ENCODE measurements around the gene CRYBA4. TPM values are rescaled to one million over a fixed set of nuclear protein-coding genes. Genes with fewer than 3 reads are reported as not detected.
"Not testable (repeated sequence)": the region's sequence is repeated elsewhere in the genome, so short reads cannot be mapped to it uniquely, and the experiment has no call there.

The CRYBA4 gene
- total RNA-seq, 1 donor from 2014 or later: 1.0 TPM

DNA sequence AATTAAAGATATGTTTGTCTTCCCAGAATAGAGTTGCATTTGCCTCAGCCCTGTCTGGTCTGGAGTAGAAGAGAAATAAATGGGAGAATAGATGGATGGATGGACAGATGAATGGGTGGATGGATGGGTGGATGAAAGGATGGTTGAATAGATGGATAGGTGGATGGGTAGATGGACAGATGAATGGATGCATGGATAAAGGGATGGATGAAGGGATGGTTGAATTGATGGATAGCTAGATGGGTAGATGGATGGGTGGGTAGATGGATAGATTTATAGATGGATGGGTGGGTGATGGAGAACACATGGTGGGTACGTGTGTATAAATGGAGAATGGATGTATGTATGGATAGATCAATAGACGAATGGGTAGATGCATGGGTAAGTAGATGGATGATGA, 12.5 kb upstream of the CRYBA4 start:
- Mint-ChIP-seq H3K4me3 (no peak overlapping the region), H3K27ac (no peak overlapping the region), H3K27me3 (peaks cover 38% of the 10 kb centered on the region), H3K9me3 (no peaks in the 10 kb centered on the region), H3K36me3 (no peaks in the 10 kb centered on the region), H3K4me1 (ENCODE audit: unreplicated experiment) (peaks cover 5% of the 10 kb centered on the region)
- DNase-seq (ENCODE audit: extremely low spot score, unreplicated experiment): no peak
- TF ChIP-seq, protein P1, sequence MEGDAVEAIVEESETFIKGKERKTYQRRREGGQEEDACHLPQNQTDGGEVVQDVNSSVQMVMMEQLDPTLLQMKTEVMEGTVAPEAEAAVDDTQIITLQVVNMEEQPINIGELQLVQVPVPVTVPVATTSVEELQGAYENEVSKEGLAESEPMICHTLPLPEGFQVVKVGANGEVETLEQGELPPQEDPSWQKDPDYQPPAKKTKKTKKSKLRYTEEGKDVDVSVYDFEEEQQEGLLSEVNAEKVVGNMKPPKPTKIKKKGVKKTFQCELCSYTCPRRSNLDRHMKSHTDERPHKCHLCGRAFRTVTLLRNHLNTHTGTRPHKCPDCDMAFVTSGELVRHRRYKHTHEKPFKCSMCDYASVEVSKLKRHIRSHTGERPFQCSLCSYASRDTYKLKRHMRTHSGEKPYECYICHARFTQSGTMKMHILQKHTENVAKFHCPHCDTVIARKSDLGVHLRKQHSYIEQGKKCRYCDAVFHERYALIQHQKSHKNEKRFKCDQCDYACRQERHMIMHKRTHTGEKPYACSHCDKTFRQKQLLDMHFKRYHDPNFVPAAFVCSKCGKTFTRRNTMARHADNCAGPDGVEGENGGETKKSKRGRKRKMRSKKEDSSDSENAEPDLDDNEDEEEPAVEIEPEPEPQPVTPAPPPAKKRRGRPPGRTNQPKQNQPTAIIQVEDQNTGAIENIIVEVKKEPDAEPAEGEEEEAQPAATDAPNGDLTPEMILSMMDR (conservative IDR thresholded peaks at IDR 0.05): no peak

DNA sequence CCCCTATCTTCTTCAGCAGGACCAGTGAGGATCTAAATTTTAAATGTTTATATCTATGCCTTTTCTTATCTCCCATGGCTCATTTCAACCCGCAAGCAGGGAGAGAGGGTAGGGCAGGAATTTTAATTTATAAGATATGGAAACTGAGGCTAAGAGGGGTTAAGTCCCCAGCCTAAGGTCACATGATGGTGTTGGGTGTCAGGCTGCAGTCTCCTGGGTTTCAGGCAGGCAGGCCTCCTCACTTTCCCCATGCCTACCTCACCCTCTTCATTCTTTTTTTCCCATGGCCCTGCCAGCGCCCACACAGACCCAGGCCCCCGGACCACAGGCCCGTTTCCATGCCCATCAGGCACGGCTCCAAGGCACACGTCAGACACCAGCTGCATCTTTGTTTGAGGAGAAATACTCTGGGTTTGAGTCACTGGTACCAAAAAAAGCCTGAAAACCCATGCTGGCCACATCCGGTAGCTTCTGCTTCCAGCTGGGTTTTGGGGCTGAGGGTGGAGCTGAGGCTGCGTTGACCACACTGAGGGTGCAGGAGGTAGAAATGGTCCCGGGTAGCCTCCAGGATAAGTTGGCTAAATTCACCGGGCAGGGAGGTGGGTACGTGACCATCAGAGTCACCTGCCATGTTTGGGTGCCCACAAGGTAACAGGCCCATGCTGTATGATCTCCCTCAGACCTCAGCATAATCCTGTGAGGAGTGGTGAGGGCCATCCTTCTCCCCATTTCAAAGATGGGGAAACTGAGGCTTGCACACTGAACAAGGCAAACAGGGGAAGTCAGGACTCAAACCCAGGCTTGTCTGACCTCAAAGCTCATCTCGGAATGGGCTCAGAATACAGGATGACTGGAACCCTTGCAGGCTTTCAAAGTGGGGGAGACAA, 11.4 kb upstream of the CRYBA4 start:
- peaks cover 7% of the 10 kb centered on the region for H3K4me1 Mint-ChIP-seq (ENCODE audit: unreplicated experiment)
- H3K27ac Mint-ChIP-seq: no peak overlapping the region
- H3K27me3 Mint-ChIP-seq: peaks cover 41% of the 10 kb centered on the region
- no peak for DNase-seq (ENCODE audit: extremely low spot score, unreplicated experiment)
- no peaks in the 10 kb centered on the region for H3K36me3 Mint-ChIP-seq
- TF ChIP-seq, protein P1 (conservative IDR thresholded peaks at IDR 0.05): no peak
- H3K4me3 Mint-ChIP-seq: no peak overlapping the region
- H3K9me3 Mint-ChIP-seq: no peaks in the 10 kb centered on the region

DNA sequence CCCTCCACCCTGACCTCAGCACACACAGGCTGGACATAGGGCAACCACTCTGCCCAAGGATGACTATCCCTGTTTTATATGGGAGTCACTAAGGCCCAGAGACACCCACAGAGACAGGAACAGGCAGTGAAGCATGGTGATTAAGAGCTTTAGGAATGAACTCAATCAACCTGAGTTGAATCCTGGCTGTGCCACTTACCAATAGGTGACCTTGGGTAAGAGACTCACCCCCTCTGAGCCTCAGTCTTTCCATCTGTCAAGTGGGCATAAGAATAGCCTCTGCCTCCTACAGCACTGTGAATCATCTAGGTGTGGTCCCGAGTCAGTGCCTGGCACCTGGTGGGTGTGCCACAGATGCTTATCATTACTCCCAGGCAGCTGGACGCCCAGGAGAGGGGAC, 10.8 kb upstream of the CRYBA4 start:
- TF ChIP-seq, protein P1 (conservative IDR thresholded peaks at IDR 0.05): no peak
- peaks cover 41% of the 10 kb centered on the region for H3K27me3 Mint-ChIP-seq
- DNase-seq (ENCODE audit: extremely low spot score, unreplicated experiment): no peak
- H3K4me1 Mint-ChIP-seq (ENCODE audit: unreplicated experiment): peaks cover 7% of the 10 kb centered on the region
- no peaks in the 10 kb centered on the region for H3K9me3 Mint-ChIP-seq
- H3K4me3 Mint-ChIP-seq: no peak overlapping the region
- no peak overlapping the region for H3K27ac Mint-ChIP-seq
- H3K36me3 Mint-ChIP-seq: no peaks in the 10 kb centered on the region

GRCh38 chr22:26612652-26613051, 9.1 kb upstream of the CRYBA4 start:
- Mint-ChIP-seq H3K4me1 (ENCODE audit: unreplicated experiment) (peaks cover 20% of the 10 kb centered on the region), H3K27me3 (peaks cover 54% of the 10 kb centered on the region), H3K9me3 (no peaks in the 10 kb centered on the region), H3K27ac (no peak overlapping the region), H3K4me3 (no peak overlapping the region), H3K36me3 (no peaks in the 10 kb centered on the region)
- TF ChIP-seq, protein P1 (conservative IDR thresholded peaks at IDR 0.05): no peak
- DNase-seq (ENCODE audit: extremely low spot score, unreplicated experiment): no peak

DNA sequence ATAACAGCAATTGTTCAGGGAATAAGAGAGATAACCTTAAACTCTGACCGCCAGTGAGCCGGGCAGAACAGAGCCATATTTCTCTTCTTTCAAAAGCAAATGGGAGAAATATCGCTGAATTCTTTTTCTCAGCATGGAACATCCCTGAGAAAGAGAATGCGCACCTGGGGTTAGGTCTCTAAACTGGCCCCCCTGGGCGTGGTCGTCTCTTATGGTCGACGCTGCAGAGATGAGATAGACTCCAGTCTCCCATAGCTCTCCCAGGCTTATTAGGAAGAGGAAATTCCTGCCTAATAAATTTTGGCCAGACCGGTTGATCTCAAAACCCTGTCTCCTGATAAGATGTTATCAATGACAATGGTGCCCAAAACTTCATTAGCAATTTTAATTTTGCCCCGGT, 8.0 kb upstream of the CRYBA4 start:
- not testable (repeated sequence) for H3K27ac Mint-ChIP-seq; H3K36me3 Mint-ChIP-seq; H3K4me3 Mint-ChIP-seq; H3K9me3 Mint-ChIP-seq; DNase-seq (ENCODE audit: extremely low spot score, unreplicated experiment)
- Mint-ChIP-seq H3K27me3 (peaks cover 46% of the 10 kb centered on the region), H3K4me1 (ENCODE audit: unreplicated experiment) (peaks cover 20% of the 10 kb centered on the region)

DNA sequence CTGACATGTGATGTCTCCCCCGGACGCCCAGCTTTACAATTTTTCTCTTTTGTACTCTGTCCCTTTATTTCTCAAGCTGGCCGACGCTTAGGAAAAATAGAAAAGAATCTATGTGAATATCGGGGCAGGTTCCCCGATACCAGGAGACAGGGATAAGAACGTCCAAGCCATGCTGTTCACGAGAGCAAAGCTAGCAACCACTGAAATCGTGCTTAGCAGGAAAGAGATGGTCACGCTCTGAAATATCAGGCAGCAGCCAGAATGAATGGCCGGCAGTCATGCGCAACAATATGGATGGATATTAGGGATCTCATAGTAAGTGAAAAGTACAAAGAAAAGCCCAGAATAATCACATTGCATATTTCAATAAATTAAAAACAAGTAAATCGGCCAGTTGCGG, 7.4 kb upstream of the CRYBA4 start:
- H3K27ac Mint-ChIP-seq: no peak overlapping the region
- no peak for DNase-seq (ENCODE audit: extremely low spot score, unreplicated experiment)
- H3K4me3 Mint-ChIP-seq: no peak overlapping the region
- TF ChIP-seq, protein P1 (conservative IDR thresholded peaks at IDR 0.05): no peak
- H3K9me3 Mint-ChIP-seq: no peaks in the 10 kb centered on the region
- no peaks in the 10 kb centered on the region for H3K36me3 Mint-ChIP-seq
- peaks cover 20% of the 10 kb centered on the region for H3K4me1 Mint-ChIP-seq (ENCODE audit: unreplicated experiment)
- H3K27me3 Mint-ChIP-seq: peaks cover 41% of the 10 kb centered on the region

All from type B pancreatic cell (in vitro differentiated cells).